AG04450 (cell line): ENCODE data around the gene MARK1. TPM values are rescaled to one million over a fixed set of nuclear protein-coding genes. Genes with fewer than 3 reads are reported as not detected.

ENCODE experiments used
- CTCF ChIA-PET: fragments of 300-600, 350-600 bp; formaldehyde crosslinking; extraction: SDS; loops from one replicate; lab custom pipeline; 2022; ENCODE audit warnings: antibody characterized with exemption, inconsistent platforms; lab: Charles Lee
- POLR2A ChIA-PET: fragments of 350-600 bp; formaldehyde crosslinking; extraction: SDS; loops from one replicate; lab custom pipeline; 2021; ENCODE audit warnings: antibody characterized with exemption, inconsistent platforms; lab: Yijun Ruan, JAX
- DNase-seq: peaks from one replicate; pipeline ENCODE4 v3.0.0-alpha.2; 2011; ENCODE audit warnings: low read depth, low spot score
- H3K27ac ChIP-seq: one replicate; pipeline ENCODE4 v1.5.1; 2012; ENCODE audit warnings: low read depth, low read length, control low read depth
- H3K27me3 ChIP-seq: one replicate; pipeline ENCODE4 v1.6.0; 2012; ENCODE audit warnings: low read length; ENCODE audit not compliant: control insufficient read depth, insufficient read depth
- H3K4me3 ChIP-seq: 2 replicates; pipeline ENCODE4 v1.5.1; 2011; ENCODE audit warnings: mild to moderate bottlenecking, low read depth, low read length, control low read depth
- H3K9me3 ChIP-seq: 2 replicates; pipeline ENCODE4 v1.5.1; 2012; ENCODE audit warnings: low read length; ENCODE audit not compliant: control insufficient read depth, insufficient read depth
- CTCF ChIP-seq: IDR thresholded peaks from 2 replicates; pipeline ENCODE4 v1.5.1; 2011; ENCODE audit warnings: low read depth, low read length, control low read depth, inconsistent platforms
- polyA plus RNA-seq: library from polyadenylated mRNA; depleted of rRNA; stranded (reverse); fragments of >200 nt; gene quantifications from 2 replicates; pipeline ENCODE4 v1.2.3, GENCODE V29; 2011; rRNA removed
- small RNA-seq: library from RNA; depleted of rRNA; stranded (forward); fragments of <200 nt; gene quantifications from one replicate; pipeline ENCODE3, GENCODE V24; 2012; ENCODE audit warnings: low read depth; ENCODE audit not compliant: insufficient read length

The MARK1 gene
- polyA plus RNA-seq, 1 experiment, result not detected

- TF ChIP-seq CTCF, result no peak
- H3K4me3 ChIP-seq, result no peak overlapping the region
- H3K9me3 ChIP-seq, result no peaks in the 10 kb centered on the region
- DNase-seq, result no peak
- H3K27ac ChIP-seq, result no peak overlapping the region
- ChIA-PET CTCF (interaction anchor here (1.3 kb wide), 1 partner anchor 24 kb away, joined by 4 read pairs; no protein-coding TSS in a partner anchor), POLR2A (no interaction called here)
- H3K27me3 ChIP-seq, result peaks cover 2% of the 10 kb centered on the region
Observed at GRCh38 chr1:220708936-220709801, 181.2 kb downstream of the MARK1 start.

GRCh38 chr1:220710333-220710732 lies 182.4 kb downstream of the MARK1 start:
- H3K27me3 ChIP-seq, result peaks cover 2% of the 10 kb centered on the region
- no peaks in the 10 kb centered on the region for H3K9me3 ChIP-seq
- DNase-seq, result no peak
- TF ChIP-seq CTCF, result no peak
- POLR2A ChIA-PET, result no interaction called here
- H3K4me3 ChIP-seq, result no peak overlapping the region
- H3K27ac ChIP-seq, result no peak overlapping the region
- CTCF ChIA-PET, result interaction anchor here (1.3 kb wide), 1 partner anchor 23 kb away, joined by 4 read pairs; no protein-coding TSS in a partner anchor

GRCh38 chr1:220711056-220711809 lies 183.3 kb downstream of the MARK1 start:
- no peak overlapping the region for H3K4me3 ChIP-seq
- POLR2A ChIA-PET, result no interaction called here
- CTCF ChIA-PET, result no interaction called here

More at GRCh38 chr1:220711056-220711809, 183.3 kb downstream of the MARK1 start:
- no peak for TF ChIP-seq CTCF
- no peak for DNase-seq
- H3K27ac ChIP-seq, result no peak overlapping the region
- no peaks in the 10 kb centered on the region for H3K27me3 ChIP-seq
- H3K9me3 ChIP-seq, result no peaks in the 10 kb centered on the region

Small RNAs within 50 kb of the gene (small RNA-seq; reads per million reads assigned to genes)
- gene RN7SL464P, result not detected

Other genes starting within 250 kb of the MARK1 start
- 0.05 and 0.06 TPM in 2 replicates for gene C1orf115, start 162.2 kb downstream of the MARK1 start, polyA plus RNA-seq
- 2.8 and 2.9 TPM in 2 replicates for gene MTARC2, start 220.2 kb downstream of the MARK1 start, polyA plus RNA-seq